ENCODE results near the gene IRS2. TPM values are rescaled to one million over a fixed set of nuclear protein-coding genes. Genes with fewer than 3 reads are reported as not detected.

IRS2 gene
- total and polyA plus RNA-seq, 8 donors: 2.8 to 9.8 (median 4.9) TPM

GRCh38 chr13:109783447-109783814 lies 3.0 kb downstream of the IRS2 start:
- ATAC-seq (no peak), DNase-seq (peak in 2 of 6 donors; percentile 34 to 86), FAIRE-seq (no peak)
- TF ChIP-seq, protein P1, sequence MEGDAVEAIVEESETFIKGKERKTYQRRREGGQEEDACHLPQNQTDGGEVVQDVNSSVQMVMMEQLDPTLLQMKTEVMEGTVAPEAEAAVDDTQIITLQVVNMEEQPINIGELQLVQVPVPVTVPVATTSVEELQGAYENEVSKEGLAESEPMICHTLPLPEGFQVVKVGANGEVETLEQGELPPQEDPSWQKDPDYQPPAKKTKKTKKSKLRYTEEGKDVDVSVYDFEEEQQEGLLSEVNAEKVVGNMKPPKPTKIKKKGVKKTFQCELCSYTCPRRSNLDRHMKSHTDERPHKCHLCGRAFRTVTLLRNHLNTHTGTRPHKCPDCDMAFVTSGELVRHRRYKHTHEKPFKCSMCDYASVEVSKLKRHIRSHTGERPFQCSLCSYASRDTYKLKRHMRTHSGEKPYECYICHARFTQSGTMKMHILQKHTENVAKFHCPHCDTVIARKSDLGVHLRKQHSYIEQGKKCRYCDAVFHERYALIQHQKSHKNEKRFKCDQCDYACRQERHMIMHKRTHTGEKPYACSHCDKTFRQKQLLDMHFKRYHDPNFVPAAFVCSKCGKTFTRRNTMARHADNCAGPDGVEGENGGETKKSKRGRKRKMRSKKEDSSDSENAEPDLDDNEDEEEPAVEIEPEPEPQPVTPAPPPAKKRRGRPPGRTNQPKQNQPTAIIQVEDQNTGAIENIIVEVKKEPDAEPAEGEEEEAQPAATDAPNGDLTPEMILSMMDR (IDR thresholded peaks at IDR 0.05): no peak
- H3K27me3 ChIP-seq: no peaks in the 10 kb centered on the region
- peaks cover 0 to 22% (median 0%) of the 10 kb centered on the region in 3 donors for H3K36me3 ChIP-seq
- no peaks in the 10 kb centered on the region for H3K9me3 ChIP-seq
- H3K4me1 ChIP-seq: peaks cover 9 to 22% (median 11%) of the 10 kb centered on the region in 3 donors
- H3K27ac ChIP-seq: no peak overlapping the region
- intact Hi-C loops (cut with DNase I): loop anchor here in 2 of 3 donors (10.0 kb wide), 3 partner anchors 629 to 829 kb away; no protein-coding TSS in a partner anchor
- H3K4me3 ChIP-seq: peak overlapping the region in 1 of 4 donors; percentile 43
- 97% methylated on average over 29 of the region's 29 CpGs for WGBS, 2 donors

DNA sequence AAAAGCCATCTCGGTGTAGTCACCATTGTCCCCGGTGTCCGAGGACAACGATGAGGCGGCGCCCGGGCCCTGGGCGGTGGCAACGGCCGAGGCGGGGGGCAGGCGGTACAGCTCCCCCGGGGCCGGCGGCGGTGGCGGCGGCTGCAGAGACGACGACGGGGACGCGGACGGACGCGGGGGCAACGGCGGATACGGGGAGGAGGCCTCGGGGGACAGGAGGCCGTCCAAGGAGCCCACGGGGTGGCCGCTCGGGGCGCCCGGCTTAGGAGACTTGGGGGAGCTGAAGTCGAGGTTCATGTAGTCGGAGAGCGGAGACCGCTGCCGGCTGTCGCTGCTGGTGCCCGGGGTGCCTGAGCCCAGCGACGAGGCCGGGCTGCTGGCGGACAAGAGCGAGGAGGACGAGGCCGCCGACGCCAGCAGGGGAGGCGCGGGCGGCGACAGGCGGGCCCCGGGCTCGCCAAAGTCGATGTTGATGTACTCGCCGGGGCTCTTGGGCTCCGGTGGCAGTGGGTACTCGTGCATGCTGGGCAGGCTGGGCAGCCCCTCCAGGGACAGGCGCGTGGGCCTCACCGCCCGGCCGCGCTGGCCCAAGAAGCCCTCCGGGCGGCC lies 3.5 kb downstream of the IRS2 start:
- Histone ChIP-seq H3K36me3 (peaks cover 0 to 22% (median 0%) of the 10 kb centered on the region in 3 donors), H3K27ac (no peak overlapping the region), H3K4me3 (no peak overlapping the region), H3K4me1 (peaks cover 9 to 24% (median 13%) of the 10 kb centered on the region in 3 donors), H3K9me3 (no peaks in the 10 kb centered on the region), H3K27me3 (no peaks in the 10 kb centered on the region)
- FAIRE-seq (no peak), ATAC-seq (no peak), DNase-seq (peak in 2 of 6 donors; percentile 27 to 76)
- 98% methylated on average over 66 to 72 of the region's 72 CpGs for WGBS, 2 donors
- intact Hi-C loops (cut with DNase I): loop anchor here in 2 of 3 donors (10.0 kb wide), 3 partner anchors 628 to 828 kb away; no protein-coding TSS in a partner anchor
- TF ChIP-seq, protein P1 (IDR thresholded peaks at IDR 0.05): no peak

DNA sequence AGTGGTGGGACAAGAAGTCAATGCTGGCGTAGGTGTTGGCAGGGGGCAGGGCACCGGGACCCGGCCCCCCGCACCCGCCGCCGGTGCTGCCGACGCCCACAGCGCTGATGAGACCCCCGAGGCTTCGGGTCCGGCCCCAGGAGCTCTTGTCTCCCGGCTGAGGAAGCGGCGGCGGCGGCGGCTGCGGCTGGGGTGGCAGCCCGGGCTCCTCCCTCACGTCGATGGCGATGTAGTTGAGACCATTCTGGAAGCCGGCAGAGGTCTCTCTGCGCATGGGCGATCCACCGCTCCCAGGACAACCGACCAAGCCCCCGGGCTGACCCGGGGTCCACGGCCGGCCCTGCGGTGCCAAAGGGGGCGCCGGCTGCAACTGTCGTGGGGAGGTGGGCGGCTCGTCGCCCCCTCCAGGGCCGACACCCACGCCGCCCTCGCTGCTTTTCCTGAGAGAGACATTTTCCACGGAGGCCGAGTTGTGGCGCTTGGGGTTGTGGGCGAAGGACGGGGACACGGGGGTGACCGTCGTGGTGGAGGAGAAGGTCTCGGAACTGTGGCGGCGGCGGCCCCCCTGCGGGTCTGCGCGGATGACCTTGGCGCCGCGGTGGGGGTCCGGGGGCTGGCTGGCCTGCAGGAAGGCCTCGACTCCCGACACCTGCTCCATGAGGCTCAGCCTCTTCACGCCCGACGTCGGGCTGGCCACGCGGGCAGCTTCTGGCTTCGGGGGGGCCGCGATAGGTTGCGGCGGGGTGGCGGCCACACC lies 4.1 kb downstream of the IRS2 start:
- TF ChIP-seq, protein P1 (IDR thresholded peaks at IDR 0.05): no peak
- FAIRE-seq (no peak), DNase-seq (peak in 2 of 6 donors; percentile 33 to 76), ATAC-seq (no peak)
- Histone ChIP-seq H3K27ac (no peak overlapping the region), H3K27me3 (no peaks in the 10 kb centered on the region), H3K4me1 (peaks cover 9 to 31% (median 18%) of the 10 kb centered on the region in 3 donors), H3K36me3 (peaks cover 0 to 22% (median 0%) of the 10 kb centered on the region in 3 donors), H3K4me3 (peak overlapping the region in 2 of 4 donors; percentile 25 to 35), H3K9me3 (no peaks in the 10 kb centered on the region)
- intact Hi-C loops (cut with DNase I): loop anchor here in 2 of 3 donors (10.0 kb wide), 3 partner anchors 627 to 827 kb away; no protein-coding TSS in a partner anchor
- WGBS, 2 donors: 95 to 96% methylated on average over 74 to 77 of the region's 77 CpGs

GRCh38 chr13:109781384-109782065 lies 4.9 kb downstream of the IRS2 start:
- DNase-seq: no peak
- no peak for FAIRE-seq

More at GRCh38 chr13:109781384-109782065, 4.9 kb downstream of the IRS2 start:
- Histone ChIP-seq H3K4me1 (peaks cover 9 to 34% (median 22%) of the 10 kb centered on the region in 3 donors), H3K36me3 (peaks cover 0 to 22% (median 0%) of the 10 kb centered on the region in 3 donors), H3K4me3 (peak overlapping the region in 3 of 4 donors; percentile 15 to 35 (median 25)), H3K27ac (peak overlapping the region in 1 of 4 donors; percentile 41), H3K9me3 (no peaks in the 10 kb centered on the region), H3K27me3 (no peaks in the 10 kb centered on the region)
- ATAC-seq: no peak
- intact Hi-C loops (cut with DNase I): loop anchor here in 2 of 3 donors (10.0 kb wide), 3 partner anchors 627 to 827 kb away; no protein-coding TSS in a partner anchor
- WGBS, 2 donors: 53 to 60% methylated on average over 28 of the region's 28 CpGs
- TF ChIP-seq, protein P1 (IDR thresholded peaks at IDR 0.05): no peak

Data from pancreas (tissue), 10 donors.